B cell (primary cell): ENCODE data around the gene DYTN. TPM values are rescaled to one million over a fixed set of nuclear protein-coding genes. Genes with fewer than 3 reads are reported as not detected.

Source experiments
- ATAC-seq: fragments of 200-7000 bp; cut with Tn5 transposase; one replicate; pipeline ENCODE4 v1.10.0; 2021; ENCODE audit warnings: low read depth, mild to moderate bottlenecking, moderate number of reproducible peaks, moderate library complexity
- CTCF ChIA-PET: fragments of 350-600 bp; sonication (Branson Sonifier 250); formaldehyde crosslinking; loops from one replicate; lab custom pipeline; 2021; ENCODE audit warnings: antibody characterized with exemption, inconsistent platforms; lab: Charles Lee
- POLR2A ChIA-PET: fragments of 350-600 bp; sonication (Branson Sonifier 250); formaldehyde crosslinking; loops from one replicate; lab custom pipeline; 2021; ENCODE audit warnings: antibody characterized with exemption; lab: Charles Lee
- DNase-seq: peaks from one replicate; pipeline ENCODE4 v3.0.0; 2013
- H2AFZ ChIP-seq: 2 replicates; pipeline ENCODE4 v1.6.1; 2012; ENCODE audit warnings: mild to moderate bottlenecking, low read depth, low read length; ENCODE audit not compliant: insufficient read depth, poor library complexity, severe bottlenecking
- H3K27ac ChIP-seq, 2 donors: 1 replicate in 1 of 2; 2 replicates in 1 of 2; pipeline ENCODE4 v1.5.1; 2012 to 2013; ENCODE audit warnings: low read length in 2 of 2, mild to moderate bottlenecking in 2 of 2, moderate library complexity in 1 of 2
- H3K27me3 ChIP-seq, 4 experiments: fragments of 200-600 bp in 1 of 4; sonication (generic) in 1 of 4; replicated peaks in 1 of 4; 1 replicate in 2 of 4; 2 replicates in 2 of 4; pipeline versions ENCODE4 v1.6.1 to v1.7.0; 2013 to 2016; ENCODE audit warnings: low read length in 3 of 4, mild to moderate bottlenecking in 2 of 4, mixed read lengths in 1 of 4, moderate library complexity in 1 of 4; ENCODE audit not compliant: insufficient read depth in 4 of 4, control insufficient read depth in 3 of 4; ENCODE audit errors: control extremely low read depth in 1 of 4
- H3K36me3 ChIP-seq, 2 experiments: replicated peaks in 1 of 2; 1 replicate in 1 of 2; 2 replicates in 1 of 2; pipeline versions ENCODE4 v1.6.1 to v1.7.1; 2013; ENCODE audit warnings: low read length in 1 of 2; ENCODE audit not compliant: insufficient read depth in 2 of 2, control insufficient read depth in 1 of 2; ENCODE audit errors: control extremely low read depth in 1 of 2, extremely low read depth in 1 of 2
- H3K4me1 ChIP-seq, 2 donors: fragments of 200-600 bp in 1 of 2; sonication (generic) in 1 of 2; 1 replicate in 1 of 2; 2 replicates in 1 of 2; pipeline versions ENCODE4 v1.5.1 to v1.6.1; 2013 to 2017; ENCODE audit warnings: low read length in 2 of 2; ENCODE audit not compliant: control insufficient read depth in 2 of 2, insufficient read depth in 2 of 2
- H3K4me2 ChIP-seq: replicated peaks from 2 replicates; pipeline ENCODE3; 2012; ENCODE audit warnings: mild to moderate bottlenecking, low read depth, low read length; ENCODE audit not compliant: poor library complexity, severe bottlenecking
- H3K4me3 ChIP-seq, 5 experiments: fragments of 200-600 bp in 1 of 5; sonication (generic) in 1 of 5; 1 replicate in 3 of 5; 2 replicates in 2 of 5; pipeline versions ENCODE4 v1.5.1 to v1.7.0; 2011 to 2016; ENCODE audit warnings: low read length in 4 of 5, mild to moderate bottlenecking in 4 of 5, low read depth in 2 of 5, control low read depth in 1 of 5, moderate library complexity in 1 of 5; ENCODE audit not compliant: insufficient read depth in 1 of 5; ENCODE audit errors: control extremely low read depth in 1 of 5, extremely low read depth in 1 of 5
- H3K79me2 ChIP-seq: fragments of 200-600 bp; sonication (generic); one replicate; pipeline ENCODE4 v1.6.0; 2016; ENCODE audit warnings: low read length; ENCODE audit not compliant: control insufficient read depth, insufficient read depth
- H3K9ac ChIP-seq: fragments of 200-600 bp; sonication (generic); 2 replicates; pipeline ENCODE4 v1.6.1; 2017; ENCODE audit warnings: mild to moderate bottlenecking, low read length, moderate library complexity
- H3K9me3 ChIP-seq, 3 donors: one replicate each; pipeline versions ENCODE4 v1.6.1 to v1.7.1; 2013; ENCODE audit warnings: low read length in 2 of 3; ENCODE audit not compliant: control insufficient read depth in 2 of 3, insufficient read depth in 1 of 3; ENCODE audit errors: control extremely low read depth in 1 of 3
- H4K20me1 ChIP-seq: 2 replicates; pipeline ENCODE4 v1.6.0; 2012; ENCODE audit warnings: mild to moderate bottlenecking, low read length; ENCODE audit not compliant: insufficient read depth, control insufficient read depth, poor library complexity, severe bottlenecking
- H3K27ac Mint-ChIP-seq: one replicate; pipeline ENCODE4 v1.8.0; 2021; ENCODE audit warnings: mixed read lengths
- H3K27me3 Mint-ChIP-seq: one replicate; pipeline ENCODE4 v1.8.0; 2021; ENCODE audit warnings: mixed read lengths
- H3K4me1 Mint-ChIP-seq: one replicate; pipeline ENCODE4 v1.8.0; 2021; ENCODE audit warnings: mixed read lengths
- H3K4me3 Mint-ChIP-seq: one replicate; pipeline ENCODE4 v1.8.0; 2021; ENCODE audit warnings: mixed read lengths
- H3K9me3 Mint-ChIP-seq: one replicate; pipeline ENCODE4 v1.8.0; 2022; ENCODE audit warnings: mixed read lengths; ENCODE audit not compliant: insufficient read depth
- EZH2 ChIP-seq: IDR thresholded peaks from 2 replicates; pipeline ENCODE4 v1.6.1; 2012; ENCODE audit warnings: borderline replicate concordance, low read depth, mild to moderate bottlenecking, moderate library complexity, low read length; ENCODE audit not compliant: insufficient read depth, poor library complexity, severe bottlenecking
- WGBS: methylation state at CpG from one replicate; pipeline ENCODE4 v1.1.5; 2013; ENCODE audit warnings: missing lambda C conversion rate; ENCODE audit not compliant: insufficient coverage; 5-methylcytosine and 5-hydroxymethylcytosine counted together
- intact Hi-C: fragments of 100-400 bp; cut with micrococcal nuclease; formaldehyde crosslinking; loops from one replicate; pipeline ENCODE4 v1.10.0; 2022
- polyA plus RNA-seq: library from polyadenylated mRNA; depleted of rRNA; stranded (reverse); fragments of >200 nt; gene quantifications from 2 replicates; pipeline ENCODE4 v1.2.3, GENCODE V29; 2012
- total RNA-seq, 2 donors: library from RNA; stranded (reverse); fragments of 120-200 nt in 1 of 2; gene quantifications; 1 replicate in 1 of 2; 2 replicates in 1 of 2; pipeline versions ENCODE4 v1.2.3 to v1.2.4, GENCODE V29; 2013 to 2022
- TF ChIP-seq, protein P1 (sequence below): fragments of 200-600 bp; IDR thresholded peaks from one replicate; pipeline ENCODE4 v1.8.0; 2022; ENCODE audit warnings: antibody characterized with exemption, mild to moderate bottlenecking

The DYTN gene
- total and polyA plus RNA-seq, 2 donors (not counting 1 experiment from before 2014, with no cell fraction given), result not detected

GRCh38 chr2:206639636-206640035 lies 78.6 kb downstream of the DYTN start:
- Histone ChIP-seq H3K36me3 (no peaks in the 10 kb centered on the region), H3K79me2 (no peaks in the 10 kb centered on the region), H2AFZ (no peak overlapping the region), H3K9ac (no peak overlapping the region), H4K20me1 (no peaks in the 10 kb centered on the region), H3K27me3 (peaks cover 0 to 23% (median 14%) of the 10 kb centered on the region in 4 experiments), H3K4me2 (no peak overlapping the region), H3K9me3 (peaks cover 0 to 10% (median 0%) of the 10 kb centered on the region in 3 donors), H3K4me1 (no peaks in the 10 kb centered on the region), H3K27ac (no peak overlapping the region), H3K4me3 (no peak overlapping the region)
- H3K4me1 Mint-ChIP-seq, result no peaks in the 10 kb centered on the region
- H3K9me3 Mint-ChIP-seq, result no peaks in the 10 kb centered on the region
- CTCF ChIA-PET, result no interaction called here
- no peak overlapping the region for H3K27ac Mint-ChIP-seq
- no peak for ATAC-seq
- DNase-seq, result no peak
- POLR2A ChIA-PET, result no interaction called here
- intact Hi-C loops, result no loop called here
- no peak for TF ChIP-seq EZH2
- TF ChIP-seq, protein P1, sequence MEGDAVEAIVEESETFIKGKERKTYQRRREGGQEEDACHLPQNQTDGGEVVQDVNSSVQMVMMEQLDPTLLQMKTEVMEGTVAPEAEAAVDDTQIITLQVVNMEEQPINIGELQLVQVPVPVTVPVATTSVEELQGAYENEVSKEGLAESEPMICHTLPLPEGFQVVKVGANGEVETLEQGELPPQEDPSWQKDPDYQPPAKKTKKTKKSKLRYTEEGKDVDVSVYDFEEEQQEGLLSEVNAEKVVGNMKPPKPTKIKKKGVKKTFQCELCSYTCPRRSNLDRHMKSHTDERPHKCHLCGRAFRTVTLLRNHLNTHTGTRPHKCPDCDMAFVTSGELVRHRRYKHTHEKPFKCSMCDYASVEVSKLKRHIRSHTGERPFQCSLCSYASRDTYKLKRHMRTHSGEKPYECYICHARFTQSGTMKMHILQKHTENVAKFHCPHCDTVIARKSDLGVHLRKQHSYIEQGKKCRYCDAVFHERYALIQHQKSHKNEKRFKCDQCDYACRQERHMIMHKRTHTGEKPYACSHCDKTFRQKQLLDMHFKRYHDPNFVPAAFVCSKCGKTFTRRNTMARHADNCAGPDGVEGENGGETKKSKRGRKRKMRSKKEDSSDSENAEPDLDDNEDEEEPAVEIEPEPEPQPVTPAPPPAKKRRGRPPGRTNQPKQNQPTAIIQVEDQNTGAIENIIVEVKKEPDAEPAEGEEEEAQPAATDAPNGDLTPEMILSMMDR, result no peak
- peaks cover 16% of the 10 kb centered on the region for H3K27me3 Mint-ChIP-seq
- H3K4me3 Mint-ChIP-seq, result no peak overlapping the region
- WGBS, result 77% methylated on average over 2 of the region's 2 CpGs

DNA sequence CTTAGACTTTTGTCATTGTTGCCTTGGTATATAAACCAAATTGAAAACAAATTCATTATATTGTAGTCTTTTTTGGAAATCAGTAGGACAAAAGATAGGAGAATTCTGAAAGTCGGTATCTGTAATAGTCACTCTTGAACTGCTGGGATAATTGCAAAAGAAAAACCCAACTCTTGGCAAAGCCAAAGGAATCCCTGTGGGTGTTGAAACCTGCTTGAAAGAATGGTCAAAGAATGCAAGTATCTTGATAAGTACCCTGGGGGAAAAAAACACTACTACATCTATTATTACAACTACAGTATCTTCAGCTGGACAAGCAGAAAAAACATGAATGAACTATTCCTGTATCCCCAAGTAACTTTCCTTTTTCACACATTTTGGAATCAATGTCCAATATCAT lies 83.2 kb downstream of the DYTN start:
- Histone ChIP-seq H3K9ac (no peak overlapping the region), H3K4me1 (no peaks in the 10 kb centered on the region), H3K79me2 (no peaks in the 10 kb centered on the region), H3K9me3 (no peaks in the 10 kb centered on the region), H4K20me1 (no peaks in the 10 kb centered on the region), H3K36me3 (no peaks in the 10 kb centered on the region), H3K27me3 (peaks cover 0 to 7% (median 0%) of the 10 kb centered on the region in 4 experiments), H3K27ac (no peak overlapping the region), H3K4me3 (no peak overlapping the region), H3K4me2 (no peak overlapping the region), H2AFZ (no peak overlapping the region)
- Mint-ChIP-seq H3K4me3 (no peak overlapping the region), H3K4me1 (no peaks in the 10 kb centered on the region), H3K27ac (no peak overlapping the region), H3K9me3 (no peaks in the 10 kb centered on the region), H3K27me3 (peaks cover 3% of the 10 kb centered on the region)
- ChIA-PET CTCF (no interaction called here), POLR2A (no interaction called here)
- DNase-seq, result no peak
- 100% methylated on average over 1 of the region's 1 CpG for WGBS
- ATAC-seq, result no peak
- intact Hi-C loops, result no loop called here
- TF ChIP-seq, protein P1, result no peak
- TF ChIP-seq EZH2, result no peak
